Measurements from ENCODE around the gene CHRND. TPM values are rescaled to one million over a fixed set of nuclear protein-coding genes. Genes with fewer than 3 reads are reported as not detected.

Gene CHRND
- polyA plus RNA-seq, 4 donors = 0.32 to 0.65 (median 0.39) TPM

DNA sequence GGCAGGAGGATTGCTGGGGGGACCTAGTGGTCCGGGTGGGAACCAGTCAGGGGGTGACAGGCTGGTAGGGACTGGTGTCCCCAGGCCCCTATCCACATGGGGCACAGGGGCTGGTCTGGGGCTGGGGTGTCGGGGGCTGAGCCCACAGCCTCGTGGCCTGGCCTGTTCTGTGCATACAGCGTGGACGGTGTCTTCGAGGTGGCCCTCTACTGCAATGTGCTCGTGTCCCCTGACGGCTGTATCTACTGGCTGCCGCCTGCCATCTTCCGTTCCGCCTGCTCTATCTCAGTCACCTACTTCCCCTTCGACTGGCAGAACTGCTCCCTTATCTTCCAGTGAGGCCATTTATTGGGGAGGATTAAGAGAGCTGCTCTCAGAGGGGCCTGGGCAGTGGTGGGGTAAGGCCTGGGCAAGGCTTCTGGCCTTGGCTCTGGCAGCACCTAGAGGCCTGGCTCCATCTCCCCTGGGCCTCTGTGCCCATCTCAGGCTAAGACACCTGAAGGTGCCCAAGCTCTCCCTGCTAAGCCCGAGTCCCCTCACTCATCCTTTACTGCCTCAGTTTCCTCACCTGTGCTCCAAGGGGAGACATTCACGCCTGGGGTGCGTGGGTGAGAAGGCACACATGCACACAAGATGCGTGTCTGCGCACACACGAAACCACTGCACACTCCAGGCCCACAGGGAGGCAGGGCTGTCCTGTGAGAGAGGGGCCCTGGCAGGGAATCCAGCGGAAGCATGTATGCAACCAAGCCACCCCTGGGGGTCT is 15.4 kb downstream of the CHRND start:
- DNase-seq (ENCODE audit: low read depth in 4 of 4, low spot score in 3 of 4) = no peak

DNA sequence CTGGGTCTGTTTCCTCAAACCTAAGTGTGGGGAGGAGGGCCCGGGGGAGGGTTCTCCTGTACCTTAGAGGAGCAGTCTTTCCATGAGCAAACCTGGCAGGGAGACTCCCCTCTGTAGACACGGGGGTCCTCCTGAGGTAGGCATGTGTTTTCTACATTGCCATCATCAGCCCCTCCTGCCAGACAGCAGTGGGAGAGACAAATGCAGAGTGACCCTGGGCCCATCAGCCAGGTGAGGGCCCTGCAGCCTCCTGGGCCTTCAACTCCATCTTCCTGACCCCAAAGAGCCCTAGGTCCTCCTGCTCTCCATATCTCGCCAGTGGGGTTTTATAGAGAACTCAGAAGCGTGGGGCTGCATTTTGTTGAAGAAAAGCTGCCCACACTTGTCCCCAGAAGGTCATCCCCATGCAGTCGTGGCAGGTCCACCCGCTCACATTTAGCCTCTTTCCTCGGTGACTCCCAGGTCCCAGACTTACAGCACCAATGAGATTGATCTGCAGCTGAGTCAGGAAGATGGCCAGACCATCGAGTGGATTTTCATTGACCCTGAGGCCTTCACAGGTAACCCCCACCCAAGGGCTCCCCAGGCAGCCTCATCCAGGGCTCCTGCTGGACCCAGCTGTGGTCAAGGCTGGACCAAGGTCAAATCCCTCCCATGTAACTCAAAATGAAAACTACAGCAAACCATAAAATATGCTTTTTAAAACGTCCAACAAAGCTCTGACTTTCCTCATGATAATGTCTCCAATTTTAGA is 16.2 kb downstream of the CHRND start:
- DNase-seq (ENCODE audit: low read depth in 4 of 4, low spot score in 3 of 4) = no peak

DNA sequence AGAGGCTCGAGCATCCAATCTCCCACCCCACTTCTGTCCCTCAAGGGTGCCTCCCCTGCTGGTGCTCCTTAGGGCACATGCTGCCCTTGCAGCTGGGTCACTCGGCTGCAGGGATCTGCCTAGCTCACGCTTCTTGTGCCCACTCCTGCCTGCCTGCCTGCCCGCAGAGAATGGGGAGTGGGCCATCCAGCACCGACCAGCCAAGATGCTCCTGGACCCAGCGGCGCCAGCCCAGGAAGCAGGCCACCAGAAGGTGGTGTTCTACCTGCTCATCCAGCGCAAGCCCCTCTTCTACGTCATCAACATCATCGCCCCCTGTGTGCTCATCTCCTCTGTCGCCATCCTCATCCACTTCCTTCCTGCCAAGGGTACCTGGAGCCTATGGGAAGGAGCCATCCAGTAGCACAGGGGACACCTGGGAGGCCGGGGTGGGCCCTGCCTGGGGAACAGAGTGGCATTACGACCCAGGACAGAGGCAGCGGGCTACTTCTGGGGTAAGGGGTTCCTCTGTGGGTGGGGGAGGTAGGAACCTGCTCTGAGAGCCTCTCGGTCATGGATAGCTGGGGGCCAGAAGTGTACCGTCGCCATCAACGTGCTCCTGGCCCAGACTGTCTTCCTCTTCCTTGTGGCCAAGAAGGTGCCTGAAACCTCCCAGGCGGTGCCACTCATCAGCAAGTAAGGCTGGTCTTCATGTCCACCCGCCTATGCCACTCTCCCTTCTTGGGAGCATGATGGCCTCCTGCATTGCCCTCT is 16.9 kb downstream of the CHRND start:
- no peak for DNase-seq (ENCODE audit: low read depth in 4 of 4, low spot score in 3 of 4)

DNA sequence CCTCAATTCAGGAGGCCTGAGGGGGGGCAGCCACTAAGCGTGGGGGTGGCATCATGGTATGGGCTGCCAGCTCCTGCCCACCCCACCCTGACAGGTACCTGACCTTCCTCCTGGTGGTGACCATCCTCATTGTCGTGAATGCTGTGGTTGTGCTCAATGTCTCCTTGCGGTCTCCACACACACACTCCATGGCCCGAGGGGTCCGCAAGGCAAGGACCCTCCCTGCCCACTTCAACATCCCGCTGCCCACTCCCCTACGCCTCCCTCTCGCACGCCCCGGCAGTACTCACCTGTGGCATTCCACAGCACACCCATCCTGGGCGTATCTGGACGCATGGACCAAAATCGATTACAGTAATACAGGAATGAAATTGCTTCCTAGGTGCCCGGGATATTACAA is 17.5 kb downstream of the CHRND start:
- DNase-seq (ENCODE audit: low read depth in 4 of 4, low spot score in 3 of 4) = no peak

DNA sequence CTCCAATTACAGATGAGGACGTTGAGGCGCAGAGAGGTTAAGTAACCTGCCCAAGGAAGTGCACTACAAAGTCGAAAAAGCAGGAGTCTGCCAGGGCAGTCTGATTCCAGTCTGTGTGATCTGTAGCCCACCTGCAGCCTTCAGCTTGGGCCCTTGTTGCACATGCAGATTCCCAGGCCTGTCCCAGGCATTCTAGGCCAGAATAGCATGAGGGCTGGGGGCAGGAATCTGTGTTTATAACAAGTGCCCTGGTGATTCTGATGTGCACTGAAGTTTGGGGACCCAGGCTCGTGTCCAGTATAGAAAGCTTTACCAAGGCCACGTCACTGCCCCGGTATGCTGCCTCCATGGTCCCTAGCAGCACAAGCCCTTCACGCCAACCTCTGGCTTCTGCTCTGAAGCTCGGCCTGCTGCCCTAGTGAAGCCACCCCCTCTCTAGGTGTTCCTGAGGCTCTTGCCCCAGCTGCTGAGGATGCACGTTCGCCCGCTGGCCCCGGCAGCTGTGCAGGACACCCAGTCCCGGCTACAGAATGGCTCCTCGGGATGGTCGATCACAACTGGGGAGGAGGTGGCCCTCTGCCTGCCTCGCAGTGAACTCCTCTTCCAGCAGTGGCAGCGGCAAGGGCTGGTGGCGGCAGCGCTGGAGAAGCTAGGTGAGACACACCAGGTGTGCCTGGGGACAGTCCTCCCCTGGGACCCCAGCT is 18.1 kb downstream of the CHRND start:
- DNase-seq (ENCODE audit: low read depth in 4 of 4, low spot score in 3 of 4) = no peak

DNA sequence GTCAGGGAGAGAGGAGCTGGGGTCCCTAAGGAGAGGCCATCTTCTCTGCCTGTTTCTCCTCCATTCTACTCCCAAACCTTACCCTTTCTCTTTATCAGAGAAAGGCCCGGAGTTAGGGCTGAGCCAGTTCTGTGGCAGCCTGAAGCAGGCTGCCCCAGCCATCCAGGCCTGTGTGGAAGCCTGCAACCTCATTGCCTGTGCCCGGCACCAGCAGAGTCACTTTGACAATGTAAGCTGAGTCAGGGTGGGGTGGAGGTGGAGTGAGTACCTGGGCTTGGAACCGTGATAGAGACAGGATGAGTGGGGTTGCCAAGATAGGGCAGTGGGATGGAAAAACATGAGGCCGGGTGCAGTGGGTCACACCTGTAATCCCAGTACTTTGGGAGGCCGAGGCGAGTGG is 18.7 kb downstream of the CHRND start:
- no peak for DNase-seq (ENCODE audit: low read depth in 4 of 4, low spot score in 3 of 4)

DNA sequence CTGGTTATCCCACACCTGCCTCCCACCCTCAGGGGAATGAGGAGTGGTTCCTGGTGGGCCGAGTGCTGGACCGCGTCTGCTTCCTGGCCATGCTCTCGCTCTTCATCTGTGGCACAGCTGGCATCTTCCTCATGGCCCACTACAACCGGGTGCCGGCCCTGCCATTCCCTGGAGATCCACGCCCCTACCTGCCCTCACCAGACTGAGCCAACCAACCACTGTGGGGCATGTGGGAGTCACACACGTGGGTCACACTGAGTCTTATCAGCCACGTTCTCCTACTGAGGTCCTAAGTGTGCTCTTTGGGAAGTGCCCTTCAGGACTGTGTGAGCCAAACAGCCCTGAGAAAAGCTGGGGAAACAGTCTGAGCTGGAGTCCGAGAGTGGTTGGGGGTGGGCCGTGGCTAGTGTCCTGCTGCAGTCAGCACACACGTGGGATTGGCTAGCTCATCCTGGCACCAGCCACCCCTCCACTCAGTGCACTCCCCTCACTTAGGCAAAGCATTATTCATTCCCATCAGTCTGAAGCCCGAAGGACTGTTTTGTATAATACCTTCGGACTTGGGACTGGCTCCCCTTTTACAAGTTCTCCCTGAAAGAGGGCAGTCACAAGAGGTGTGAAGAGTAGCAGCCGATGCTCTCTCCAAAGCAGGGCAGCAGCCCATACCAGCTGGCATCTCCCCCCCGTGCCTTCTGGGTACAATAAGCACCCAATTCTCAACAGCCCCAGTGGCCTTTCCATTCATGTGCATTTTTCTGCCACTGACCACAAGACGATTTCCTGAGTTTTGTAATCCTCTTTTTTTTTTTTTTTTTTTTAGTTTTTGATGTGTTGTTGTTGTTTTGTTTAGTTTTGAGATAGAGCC is 19.8 kb downstream of the CHRND start:
- no peak for DNase-seq (ENCODE audit: low read depth in 4 of 4, low spot score in 3 of 4)

DNA sequence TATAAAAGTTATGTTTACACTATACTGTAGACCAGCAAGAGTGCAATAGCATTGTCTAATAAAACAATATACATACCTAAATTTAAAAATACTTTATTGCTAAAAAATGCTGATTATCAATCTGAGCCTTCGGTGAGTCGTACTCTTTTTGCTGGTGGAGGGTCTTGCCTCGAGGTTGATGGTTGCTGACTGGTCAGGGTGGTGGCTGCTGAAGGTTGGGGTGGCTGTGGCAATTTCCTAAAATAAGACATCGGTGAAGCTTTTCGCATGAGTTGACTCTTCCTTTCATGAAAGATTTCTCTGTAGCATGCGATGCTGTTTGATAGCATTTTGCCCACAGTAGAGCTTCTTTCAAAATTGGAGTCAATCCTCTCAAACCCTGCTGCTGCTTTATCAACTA is 22.0 kb downstream of the CHRND start:
- DNase-seq (ENCODE audit: low read depth in 4 of 4, low spot score in 3 of 4) = no peak

DNA sequence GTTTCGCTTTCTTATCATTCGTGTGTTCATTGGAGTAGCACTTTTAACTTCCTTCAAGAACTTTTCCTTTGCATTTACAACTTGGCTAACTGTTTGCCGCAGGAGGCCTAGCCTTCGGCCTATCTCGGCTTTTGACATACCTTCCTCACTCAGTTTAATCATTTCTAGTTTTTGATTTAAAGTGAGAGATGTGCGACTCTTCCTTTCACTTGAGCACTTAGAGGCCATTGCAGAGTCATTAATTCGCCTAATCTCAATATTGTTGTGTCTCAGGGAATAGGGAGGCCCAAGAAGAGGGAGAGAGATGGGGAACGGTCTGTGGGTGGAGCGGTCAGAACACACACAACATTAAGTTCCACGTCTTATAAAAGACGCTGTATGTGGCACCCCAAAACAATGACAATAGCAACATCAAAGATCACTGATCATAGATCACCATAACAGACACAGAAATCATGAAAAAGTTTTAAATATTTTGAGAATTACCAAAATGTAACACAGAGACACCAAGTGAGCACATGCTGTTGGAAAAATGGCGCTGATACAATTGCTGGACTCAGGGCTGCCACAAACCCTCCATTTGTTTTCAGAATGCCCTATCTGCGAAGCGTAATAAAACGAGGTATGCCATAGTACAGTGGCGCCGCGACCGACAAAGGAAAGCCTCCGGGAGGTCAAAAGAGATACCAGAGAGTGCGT is 23.8 kb downstream of the CHRND start:
- DNase-seq (ENCODE audit: low read depth in 4 of 4, low spot score in 3 of 4) = no peak

DNA sequence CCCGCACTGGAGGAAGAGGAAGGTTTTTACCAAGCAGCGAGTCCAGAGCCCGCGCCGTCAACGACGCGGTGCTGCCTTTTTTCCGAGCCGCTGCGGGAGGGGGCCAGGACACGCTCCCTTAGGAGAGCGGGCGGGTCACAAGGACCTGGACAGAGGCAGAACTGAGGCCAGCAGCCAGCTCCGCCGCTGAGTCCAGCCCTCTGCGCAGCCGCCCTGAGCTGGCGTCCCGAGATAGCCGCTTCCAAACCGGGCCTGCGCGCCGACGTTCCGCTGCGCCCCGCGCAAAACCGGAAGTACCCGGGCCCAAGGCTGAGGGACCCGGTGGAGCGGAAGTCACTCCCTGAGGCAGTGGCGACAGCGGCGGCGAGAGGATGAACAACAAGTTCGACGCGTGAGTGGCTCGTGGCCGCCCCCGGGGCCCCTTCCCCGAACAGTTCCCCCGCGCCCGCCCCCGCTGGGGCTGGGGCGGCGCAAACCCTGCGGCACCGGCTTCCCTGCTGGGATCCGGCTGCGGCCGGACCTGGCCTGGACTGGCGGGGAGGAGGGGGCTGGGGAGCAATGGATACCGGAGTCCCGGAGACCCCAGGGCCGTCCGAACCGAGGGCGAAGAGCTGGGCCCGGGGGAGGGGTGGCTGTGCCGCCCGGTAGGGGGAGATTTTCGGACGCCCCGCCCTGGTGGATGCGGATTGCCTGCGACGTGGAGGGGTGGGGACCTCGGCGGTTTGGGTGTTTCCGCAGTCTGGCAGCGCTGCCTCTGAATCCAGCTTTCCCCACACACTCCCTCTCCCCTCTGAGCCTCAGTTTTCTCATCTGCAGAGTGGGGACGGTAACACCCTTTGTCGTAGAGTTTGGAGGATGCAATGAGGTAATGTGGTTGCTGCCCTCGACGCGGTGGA is 24.6 kb downstream of the CHRND start, which contains the start of the genes EIF4E2 and TIGD1:
EIF4E2 (plus strand) TSS at position 336 of the 896 bp plus-strand sequence; CDS start at position 372, 36 bp downstream.
TIGD1 (minus strand) TSS at position 204 of the 896 bp plus-strand sequence. CDS start 675 bp downstream, outside the sequence.
- DNase-seq (ENCODE audit: low read depth in 4 of 4, low spot score in 3 of 4) = peak; percentile 86 to 89 (median 87)

DNA sequence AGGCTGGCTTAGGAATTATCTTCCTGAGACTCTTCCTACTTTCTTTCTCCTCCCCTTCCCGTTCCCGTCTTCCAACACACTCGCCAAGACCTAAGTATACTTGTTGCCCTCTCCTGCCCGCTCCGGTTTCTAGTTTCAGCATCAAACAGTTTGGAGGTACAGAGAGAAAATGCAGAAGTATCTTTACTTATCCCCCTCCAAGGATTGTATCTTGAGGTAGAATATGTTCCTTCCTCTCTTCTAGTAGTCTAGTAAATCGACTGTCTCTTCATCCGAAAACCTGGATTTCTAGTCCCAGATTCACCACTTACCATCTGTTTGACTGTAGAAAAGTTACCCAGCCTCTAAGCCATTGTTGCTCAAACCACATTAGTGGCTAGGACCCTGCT is 25.3 kb downstream of the CHRND start:
- no peak for DNase-seq (ENCODE audit: low read depth in 4 of 4, low spot score in 3 of 4)

DNA sequence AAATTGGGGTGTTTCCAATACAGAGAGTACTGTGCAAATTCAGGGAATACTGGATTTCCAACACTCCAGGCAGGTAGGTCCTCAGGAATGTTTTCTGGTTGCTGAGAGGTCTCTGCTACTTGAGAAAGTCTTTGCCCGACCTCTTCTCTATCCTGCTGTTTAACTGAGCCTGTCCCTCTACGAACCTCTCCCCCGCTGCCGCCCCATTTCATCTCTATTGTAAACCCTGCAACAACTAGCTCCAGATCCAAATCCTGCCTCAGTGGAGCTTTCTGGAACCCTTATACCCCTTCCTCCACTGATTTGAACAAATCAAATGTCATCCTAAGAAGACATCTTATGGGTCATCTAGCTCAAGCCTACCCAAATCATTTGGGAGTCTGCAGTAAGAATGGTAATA is 25.8 kb downstream of the CHRND start:
- no peak for DNase-seq (ENCODE audit: low read depth in 4 of 4, low spot score in 3 of 4)

DNA sequence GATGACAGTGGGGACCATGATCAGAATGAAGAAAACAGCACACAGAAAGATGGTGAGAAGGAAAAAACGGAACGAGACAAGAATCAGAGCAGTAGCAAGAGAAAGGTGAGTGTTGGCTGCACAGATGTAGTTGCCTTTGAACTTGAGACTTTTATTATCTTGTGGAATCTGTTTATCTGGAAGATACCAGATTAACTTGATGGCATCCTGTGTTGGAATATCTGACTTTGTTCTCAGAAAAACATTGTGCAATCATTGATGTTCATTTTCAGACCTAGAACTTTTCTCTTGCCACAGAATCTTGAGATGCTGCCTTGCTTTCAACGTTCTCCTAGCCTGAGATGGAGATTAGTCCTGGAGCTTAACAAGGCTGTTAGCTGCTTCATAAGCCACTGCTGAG is 30.5 kb downstream of the CHRND start:
- DNase-seq (ENCODE audit: low read depth in 4 of 4, low spot score in 3 of 4) = no peak

DNA sequence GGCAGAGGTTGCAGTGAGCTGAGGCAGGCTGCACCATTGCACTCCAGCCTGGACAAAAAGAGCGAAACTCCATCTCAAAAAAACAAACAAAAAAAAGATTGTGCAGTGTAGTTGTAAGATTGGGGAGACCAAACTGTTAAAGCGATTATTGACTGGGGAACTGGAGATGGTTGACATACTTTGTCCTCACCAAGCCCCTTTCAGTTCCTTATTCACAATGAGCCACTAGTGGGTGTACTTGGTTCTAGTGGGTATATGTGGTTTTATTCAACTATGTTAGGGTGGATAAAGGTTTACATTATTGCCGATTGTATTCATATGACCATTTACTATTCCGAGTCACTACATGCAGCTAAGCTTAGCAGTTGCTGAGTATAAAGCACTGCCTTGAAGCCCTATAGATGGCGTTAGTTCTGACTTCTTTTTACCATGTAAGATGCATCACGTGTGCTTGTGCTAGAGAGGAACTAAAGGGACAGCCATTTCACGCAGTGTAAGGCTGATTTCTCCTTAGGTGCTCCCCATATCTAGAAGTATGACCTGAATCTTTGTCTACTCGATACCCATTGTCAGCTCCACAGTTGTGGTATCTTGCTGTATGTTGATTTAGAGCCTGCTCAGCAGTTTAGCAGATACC is 36.7 kb downstream of the CHRND start:
- DNase-seq (ENCODE audit: low read depth in 4 of 4, low spot score in 3 of 4) = no peak

DNA sequence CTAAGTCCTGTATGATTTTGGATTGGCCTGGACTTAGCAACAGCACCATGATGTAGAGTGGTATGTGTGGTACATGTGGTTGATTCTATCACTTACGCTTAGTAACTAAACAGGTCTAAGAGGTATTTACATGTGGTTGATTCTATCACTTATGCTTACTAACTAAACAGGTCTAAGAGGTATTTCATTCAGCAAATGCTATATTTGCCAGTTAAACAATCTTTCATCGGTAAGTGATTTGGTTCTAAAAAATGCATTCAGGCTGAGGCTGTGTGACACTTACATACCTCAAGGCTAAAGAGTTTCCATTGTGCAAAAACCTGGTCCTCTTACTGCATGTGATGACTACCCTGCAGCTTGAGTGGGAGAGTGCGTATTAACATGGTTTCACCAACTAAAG is 37.6 kb downstream of the CHRND start:
- DNase-seq (ENCODE audit: low read depth in 4 of 4, low spot score in 3 of 4) = no peak

DNA sequence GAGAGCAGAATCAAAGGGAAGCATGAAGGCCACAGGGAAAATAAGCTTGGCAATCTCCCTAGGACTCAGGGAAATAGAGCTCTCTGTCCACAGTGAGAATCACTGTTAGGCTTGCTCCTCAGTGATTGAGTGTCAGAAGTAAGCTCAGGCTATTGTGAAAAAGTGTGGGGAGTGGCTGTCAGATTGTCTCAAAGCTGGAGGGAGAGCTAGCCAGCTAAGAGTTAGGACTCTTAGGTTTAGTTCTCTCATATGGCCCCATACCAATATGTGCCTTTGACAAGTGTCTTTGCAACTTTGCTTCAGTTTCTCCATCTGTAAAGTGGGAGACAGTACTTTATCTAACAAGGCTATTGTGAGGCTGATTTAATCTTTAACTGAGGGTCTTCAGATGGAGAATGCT is 41.8 kb downstream of the CHRND start:
- DNase-seq (ENCODE audit: low read depth in 4 of 4, low spot score in 3 of 4) = no peak

DNA sequence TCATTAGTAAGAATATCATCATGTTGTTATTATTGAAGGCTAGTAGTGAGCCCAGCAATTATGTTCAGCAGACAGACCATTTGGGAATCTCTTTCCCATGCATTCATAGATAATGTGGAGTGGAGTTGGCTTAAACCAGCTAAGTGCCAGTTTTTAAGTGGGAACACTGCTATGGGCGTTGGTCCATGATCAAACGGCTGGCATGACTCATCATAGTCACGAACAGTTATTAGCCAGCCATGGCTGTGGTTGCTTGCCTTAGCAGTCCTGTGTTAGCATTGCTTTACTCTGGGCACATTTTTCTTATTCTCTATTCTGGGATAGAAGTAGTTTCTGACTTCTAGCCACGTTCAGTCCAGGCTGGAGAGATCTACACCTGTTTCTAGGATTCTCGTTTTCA is 42.2 kb downstream of the CHRND start:
- no peak for DNase-seq (ENCODE audit: low read depth in 4 of 4, low spot score in 3 of 4)

DNA sequence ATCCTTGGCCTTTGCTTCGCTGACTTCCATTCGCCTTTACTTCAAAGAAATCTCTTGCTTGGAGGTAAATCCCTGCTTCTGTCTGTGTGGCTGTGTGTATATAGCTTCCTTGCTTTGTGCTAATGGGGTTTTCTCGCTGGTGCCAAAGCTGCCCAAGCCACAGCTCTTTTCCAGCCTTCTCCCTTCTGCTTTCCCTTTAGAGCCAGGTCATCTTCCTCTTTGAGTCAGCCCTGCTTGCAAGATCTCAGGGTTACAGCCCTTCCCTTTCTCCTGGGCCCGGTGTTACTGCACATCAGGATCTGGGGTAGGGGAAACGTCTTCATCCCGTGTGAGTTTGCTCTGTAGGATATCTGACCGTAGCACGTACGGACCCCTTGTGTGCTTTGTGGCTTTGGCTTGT is 43.6 kb downstream of the CHRND start:
- no peak for DNase-seq (ENCODE audit: low read depth in 4 of 4, low spot score in 3 of 4)
